Inferior parietal cortex (tissue), 1 donor: ENCODE measurements around the gene HIRA.

Experiments
- DNase-seq: peaks from one replicate; pipeline ENCODE4 v3.0.0-alpha.2; 2016; ENCODE audit errors: extremely low spot score

Gene HIRA

GRCh38 chr22:19407649-19408606 lies 23.6 kb downstream of the HIRA start:
- DNase-seq: no peak

GRCh38 chr22:19406846-19407245 lies 24.7 kb downstream of the HIRA start:
- no peak for DNase-seq

GRCh38 chr22:19406281-19406811 lies 25.2 kb downstream of the HIRA start:
- DNase-seq: no peak

- DNase-seq: no peak
Measured at GRCh38 chr22:19405652-19406051, 25.9 kb downstream of the HIRA start.

- DNase-seq: no peak
Measured at GRCh38 chr22:19405133-19405532, 26.4 kb downstream of the HIRA start.

- DNase-seq: no peak
Measured at GRCh38 chr22:19404676-19405075, 26.9 kb downstream of the HIRA start.

- no peak for DNase-seq
Measured at GRCh38 chr22:19402642-19403191, 28.8 kb downstream of the HIRA start.

- DNase-seq: no peak
Measured at GRCh38 chr22:19401483-19401882, 30.1 kb downstream of the HIRA start.

- no peak for DNase-seq
Measured at GRCh38 chr22:19400881-19401280, 30.7 kb downstream of the HIRA start.

- no peak for DNase-seq
Measured at GRCh38 chr22:19398652-19399051, 32.9 kb downstream of the HIRA start.

GRCh38 chr22:19398206-19398605 lies 33.3 kb downstream of the HIRA start:
- no peak for DNase-seq

GRCh38 chr22:19397734-19398104 lies 33.8 kb downstream of the HIRA start:
- no peak for DNase-seq

- DNase-seq: peak; percentile 80
Measured at GRCh38 chr22:19396934-19397733, 34.4 kb downstream of the HIRA start.

GRCh38 chr22:19396561-19396933 lies 35.0 kb downstream of the HIRA start:
- no peak for DNase-seq

- DNase-seq: no peak
Measured at GRCh38 chr22:19395276-19395675, 36.3 kb downstream of the HIRA start.

GRCh38 chr22:19394274-19395050 lies 37.1 kb downstream of the HIRA start:
- DNase-seq: no peak

GRCh38 chr22:19393704-19394103 lies 37.8 kb downstream of the HIRA start:
- DNase-seq: no peak

- no peak for DNase-seq
Measured at GRCh38 chr22:19387575-19387974, 44.0 kb downstream of the HIRA start.

- DNase-seq: no peak
Measured at GRCh38 chr22:19387038-19387437, 44.5 kb downstream of the HIRA start.

- no peak for DNase-seq
Measured at GRCh38 chr22:19386248-19386647, 45.3 kb downstream of the HIRA start.

- no peak for DNase-seq
Measured at GRCh38 chr22:19385221-19385906, 46.2 kb downstream of the HIRA start.
